Myocyte (in vitro differentiated cells): ENCODE results near the gene TTLL12. TPM values are rescaled to one million over a fixed set of nuclear protein-coding genes. Genes with fewer than 3 reads are reported as not detected.

Experiments used
- DNase-seq: peaks from one replicate; pipeline ENCODE4 v3.0.0-alpha.2; 2012; ENCODE audit warnings: low read depth
- total RNA-seq: library from RNA; depleted of rRNA; stranded (reverse); fragments of >200 nt; gene quantifications from 2 replicates; pipeline ENCODE4 v1.2.3, GENCODE V29; 2014

TTLL12 gene
- total RNA-seq, 1 donor from 2014 or later, result 33.8 TPM

DNA sequence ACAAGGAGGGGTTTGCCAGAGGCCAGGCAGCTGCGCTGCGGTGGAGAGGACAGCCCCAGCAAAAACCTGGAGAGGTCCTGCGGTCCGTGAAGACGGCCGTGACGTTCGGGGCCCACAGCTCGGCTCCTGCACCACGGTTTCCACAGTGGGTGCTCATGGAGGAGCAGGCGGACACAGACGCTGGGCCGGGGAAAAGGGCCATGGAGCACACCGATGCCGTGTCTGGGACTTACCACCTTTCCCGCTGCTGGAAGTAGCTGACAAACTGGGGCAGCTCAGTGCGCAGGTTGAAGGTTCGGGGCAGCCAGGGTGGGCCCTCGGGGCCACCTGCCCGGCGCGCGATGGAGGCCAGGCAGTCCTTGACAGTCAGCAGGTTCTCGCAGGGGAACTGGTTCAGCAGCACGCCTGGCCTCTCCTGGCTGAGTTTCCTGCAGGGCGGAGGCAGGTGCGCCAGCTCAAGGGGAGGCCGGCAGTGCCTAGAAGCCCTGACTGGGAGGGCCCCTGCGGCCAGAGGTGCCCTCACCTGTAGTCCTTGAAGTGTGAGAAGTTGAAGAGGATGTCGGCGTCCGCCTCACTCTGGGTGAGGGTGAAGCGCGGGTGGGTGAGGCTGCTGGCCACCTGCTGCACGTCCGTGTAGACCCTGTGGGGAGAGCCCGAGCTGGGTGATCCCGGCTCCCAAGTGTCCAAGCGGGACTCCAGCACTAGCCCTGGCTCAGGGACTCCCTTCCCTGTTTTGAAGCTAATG is 12.8 kb downstream of the TTLL12 start:
- no peak for DNase-seq

- DNase-seq, result no peak
Measured at GRCh38 chr22:43173566-43173965, 13.4 kb downstream of the TTLL12 start.

DNA sequence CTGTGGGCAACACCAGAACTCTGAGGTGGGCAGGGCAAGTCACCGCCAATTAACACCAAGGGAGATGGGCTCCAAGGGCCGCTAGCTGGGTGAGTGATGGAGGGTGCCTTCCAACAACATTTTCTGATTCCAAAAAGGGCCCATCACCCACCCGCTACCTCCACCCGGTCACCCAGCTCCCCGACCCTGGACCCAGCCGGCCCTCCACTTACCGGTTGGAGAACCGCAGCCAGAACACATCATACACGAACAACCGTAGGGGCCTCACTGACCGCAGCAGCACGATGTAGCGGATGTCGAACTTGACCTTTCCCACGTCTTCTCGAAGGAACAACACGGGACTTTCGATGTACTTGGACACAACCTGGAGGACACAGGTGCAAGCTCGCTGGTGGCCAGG is 14.7 kb downstream of the TTLL12 start:
- DNase-seq, result no peak

- no peak for DNase-seq
Measured at GRCh38 chr22:43171607-43172006, 15.3 kb downstream of the TTLL12 start.

DNA sequence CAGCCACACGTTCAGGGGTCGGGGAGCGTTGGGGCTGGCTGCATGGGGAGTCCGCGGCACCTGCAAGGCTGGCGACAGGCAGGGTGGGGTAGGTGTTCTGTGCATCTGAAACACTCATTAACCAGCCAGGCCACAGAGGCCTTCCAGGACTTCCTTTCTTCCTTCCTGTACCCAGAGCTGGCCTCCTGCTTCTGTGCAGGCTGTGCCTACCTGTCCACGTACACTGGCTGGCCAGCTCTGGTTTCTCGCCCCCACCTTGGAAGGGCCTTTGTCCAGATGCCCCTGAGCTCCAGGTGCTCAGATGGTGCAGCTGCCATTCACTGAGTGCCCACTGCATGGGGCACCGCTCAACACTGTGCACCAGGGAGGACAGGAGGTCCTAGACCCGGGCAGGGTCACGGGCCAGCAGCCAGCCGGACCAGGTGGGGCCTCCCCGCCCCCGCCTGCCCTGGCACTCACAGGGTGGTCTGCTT is 15.9 kb downstream of the TTLL12 start:
- no peak for DNase-seq

DNA sequence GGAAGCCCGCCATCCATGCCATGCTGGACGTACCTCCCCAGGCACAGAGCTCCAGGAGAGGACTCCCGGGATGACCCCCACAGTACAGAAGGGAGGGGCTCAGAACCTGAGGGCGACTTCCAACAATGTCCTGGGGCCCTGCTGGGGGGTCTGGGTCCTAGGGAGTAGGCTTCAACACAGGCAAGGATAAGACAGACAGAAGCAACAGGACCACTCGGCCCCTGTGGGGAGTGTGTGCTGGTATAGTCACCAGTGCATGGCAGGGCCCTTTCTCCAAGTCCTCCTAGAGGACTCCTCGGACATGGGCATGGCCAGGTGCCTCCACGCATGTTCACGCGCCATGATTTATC is 16.8 kb downstream of the TTLL12 start:
- DNase-seq, result no peak

GRCh38 chr22:43169310-43170130 is 17.4 kb downstream of the TTLL12 start:
- no peak for DNase-seq

DNA sequence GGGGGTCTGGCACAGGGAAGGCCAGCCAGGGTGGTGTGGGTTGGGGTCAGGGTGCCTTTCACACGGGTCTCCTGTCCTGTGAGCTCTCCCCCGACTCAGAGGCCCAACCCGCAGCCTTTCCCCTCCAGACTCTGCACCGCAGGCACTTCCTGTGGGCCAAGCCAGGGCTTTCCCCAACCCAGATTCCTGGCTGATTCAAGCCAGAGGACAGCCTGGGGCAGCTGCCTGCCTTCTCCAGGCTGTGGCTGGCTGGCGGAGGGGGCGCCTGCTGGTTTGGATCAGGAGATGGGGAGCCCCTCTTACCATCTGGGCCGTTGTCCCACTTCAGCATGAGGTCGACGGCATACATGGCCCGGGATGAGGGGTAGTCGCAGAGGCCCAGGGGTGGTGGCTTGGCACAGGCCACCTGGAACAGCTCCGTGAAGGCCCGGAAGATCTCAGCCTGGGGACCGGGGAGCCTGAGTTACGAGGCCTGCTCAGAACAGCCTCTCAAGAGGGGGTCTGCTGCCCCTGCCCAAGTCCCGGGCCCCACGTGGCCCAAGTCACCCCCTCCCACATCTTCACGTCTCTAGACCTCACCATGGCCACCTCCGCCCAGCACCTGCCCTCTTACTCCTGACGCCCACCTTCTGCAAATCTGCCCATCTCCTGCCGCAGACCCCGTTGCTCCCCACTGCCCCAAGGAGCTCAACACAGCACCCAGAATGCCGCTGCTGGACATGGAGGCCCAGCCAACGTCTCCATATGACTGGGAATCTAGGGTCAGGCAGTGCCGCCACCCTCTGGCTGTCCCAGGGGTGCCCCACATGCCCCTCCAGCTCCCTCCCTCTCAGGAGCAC is 18.2 kb downstream of the TTLL12 start:
- DNase-seq, result no peak

- no peak for DNase-seq
Measured at GRCh38 chr22:43167001-43167589, 19.8 kb downstream of the TTLL12 start.

- DNase-seq, result no peak
Measured at GRCh38 chr22:43166132-43166930, 20.6 kb downstream of the TTLL12 start.

DNA sequence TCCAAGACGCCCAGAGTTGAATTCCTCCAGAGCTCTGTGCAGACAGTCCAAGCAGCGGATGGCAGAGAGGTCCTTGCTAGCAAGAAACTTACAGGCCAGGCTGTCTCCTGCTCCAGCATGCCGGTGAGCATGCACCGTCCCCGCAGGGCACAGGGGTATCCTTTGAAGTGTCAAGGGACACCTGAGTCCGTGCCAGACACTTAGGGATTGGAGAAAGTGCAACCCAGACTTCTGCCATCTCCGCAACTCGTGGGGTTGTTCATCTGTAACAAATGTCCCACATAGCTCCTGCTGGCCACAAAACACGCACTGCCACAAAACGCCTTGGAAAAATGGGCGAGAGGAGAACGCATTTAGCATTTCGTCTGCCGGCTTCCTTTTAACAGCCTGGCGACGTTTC is 22.3 kb downstream of the TTLL12 start:
- no peak for DNase-seq

DNA sequence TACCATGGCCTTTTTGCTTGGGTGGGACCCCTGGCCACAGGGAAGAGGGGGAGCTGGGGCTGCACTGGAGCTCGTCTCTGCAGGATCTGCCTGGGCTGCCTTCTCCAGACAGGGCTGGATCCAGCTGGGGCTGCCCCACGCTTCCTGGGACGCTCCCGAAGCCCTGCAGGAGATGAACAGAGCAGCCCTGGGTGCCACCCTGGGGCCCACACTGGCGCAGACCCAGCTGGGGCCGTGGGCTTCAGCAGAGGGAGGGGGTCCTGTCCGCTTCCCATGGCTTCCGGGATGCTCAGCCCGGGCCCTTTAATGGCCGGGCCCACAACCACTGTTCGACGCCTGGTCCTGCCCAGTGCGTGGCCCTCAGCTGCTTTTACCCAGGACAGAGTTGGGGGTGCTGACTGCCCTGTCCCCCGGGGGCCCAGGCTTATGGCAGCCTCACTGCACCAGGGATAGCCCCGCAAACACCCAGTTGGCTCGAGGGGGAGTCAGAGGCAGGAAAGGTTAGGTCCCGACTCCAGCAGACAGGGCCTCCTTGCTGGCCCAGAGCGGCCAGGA is 23.6 kb downstream of the TTLL12 start:
- no peak for DNase-seq

DNA sequence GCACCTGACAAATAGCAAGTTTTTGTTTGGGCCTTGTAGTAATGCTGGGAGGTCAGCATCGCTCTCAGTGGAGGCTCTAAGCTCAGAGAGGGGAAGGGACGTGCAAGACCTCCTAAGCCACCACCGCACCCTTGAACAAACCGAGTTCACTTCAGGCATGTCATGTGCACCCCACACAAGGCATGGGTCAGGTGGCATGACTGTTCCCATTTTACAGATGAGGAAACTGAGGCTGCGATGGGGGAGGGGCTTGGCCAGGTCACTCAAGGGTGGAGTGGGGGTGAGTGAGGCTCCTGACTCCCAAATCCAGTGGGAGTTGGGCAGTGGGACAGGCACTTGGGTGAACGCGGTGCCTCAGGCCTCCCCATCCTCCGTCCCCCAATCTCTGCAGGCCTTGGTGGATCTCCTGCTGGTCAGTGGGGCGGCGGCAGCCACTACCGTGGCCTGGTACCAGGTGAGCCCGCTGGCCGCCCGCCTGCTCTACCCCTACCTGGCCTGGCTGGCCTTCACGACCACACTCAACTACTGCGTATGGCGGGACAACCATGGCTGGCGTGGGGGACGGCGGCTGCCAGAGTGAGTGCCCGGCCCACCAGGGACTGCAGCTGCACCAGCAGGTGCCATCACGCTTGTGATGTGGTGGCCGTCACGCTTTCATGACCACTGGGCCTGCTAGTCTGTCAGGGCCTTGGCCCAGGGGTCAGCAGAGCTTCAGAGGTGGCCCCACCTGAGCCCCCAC is 24.4 kb downstream of the TTLL12 start:
- no peak for DNase-seq

DNA sequence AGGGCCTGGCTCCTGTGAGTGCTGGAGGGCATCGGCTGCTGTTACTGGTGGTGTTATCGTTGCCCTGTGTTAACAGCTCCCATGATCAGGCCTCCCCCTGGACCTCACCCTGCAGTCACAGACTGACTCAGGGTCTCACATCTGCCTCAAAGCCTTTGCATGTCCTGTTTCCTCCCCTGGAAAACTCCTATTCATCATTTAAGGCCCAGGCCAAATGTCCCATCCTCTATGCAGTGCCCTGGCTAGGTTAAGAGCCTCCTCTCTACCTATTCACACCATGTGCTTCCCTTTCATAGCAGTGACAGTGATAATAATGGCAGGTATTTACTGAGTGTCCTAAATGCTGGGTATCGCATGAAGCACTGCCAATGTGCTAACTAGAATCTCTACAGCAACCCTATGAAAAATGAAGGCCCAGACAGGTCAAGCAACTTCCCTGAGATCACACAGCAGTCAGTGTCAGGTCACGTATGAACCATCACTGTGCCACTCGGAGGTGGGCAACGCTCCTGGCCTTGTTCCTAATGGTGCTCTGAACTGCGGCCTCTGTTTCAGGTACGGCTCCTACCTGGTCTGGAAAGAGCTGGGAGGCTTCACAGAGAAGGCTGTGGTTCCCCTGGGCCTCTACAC is 26.3 kb downstream of the TTLL12 start:
- DNase-seq, result no peak

- DNase-seq, result no peak
Measured at GRCh38 chr22:43159484-43160178, 27.3 kb downstream of the TTLL12 start.

DNA sequence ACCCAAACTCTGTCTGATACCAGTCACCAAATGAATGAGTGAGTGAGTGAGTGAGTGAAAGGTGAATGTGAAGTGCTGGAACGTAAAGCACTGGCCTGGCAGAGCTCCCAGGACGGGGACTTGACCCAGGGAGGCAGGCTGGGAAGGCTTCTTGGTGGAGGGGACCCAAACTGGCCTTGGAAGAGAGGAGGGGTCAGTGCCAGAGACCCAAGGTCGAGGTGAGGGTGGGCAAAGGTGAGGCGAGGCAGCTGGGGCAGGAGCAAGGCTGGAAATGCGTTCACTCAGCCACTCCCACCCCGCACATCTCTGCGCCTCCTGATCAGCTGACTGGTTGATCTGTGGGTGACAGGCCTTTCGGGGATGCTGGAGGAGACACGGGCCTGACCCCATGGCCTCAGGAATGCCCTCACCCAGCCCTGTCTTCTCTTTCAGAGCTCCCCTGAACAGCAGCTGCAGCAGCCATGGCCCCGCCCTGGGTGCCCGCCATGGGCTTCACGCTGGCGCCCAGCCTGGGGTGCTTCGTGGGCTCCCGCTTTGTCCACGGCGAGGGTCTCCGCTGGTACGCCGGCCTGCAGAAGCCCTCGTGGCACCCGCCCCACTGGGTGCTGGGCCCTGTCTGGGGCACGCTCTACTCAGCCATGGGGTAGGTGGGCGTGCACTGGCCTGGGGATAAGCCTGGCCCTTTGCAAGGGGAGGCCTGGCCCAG is 28.0 kb downstream of the TTLL12 start:
- DNase-seq, result no peak

DNA sequence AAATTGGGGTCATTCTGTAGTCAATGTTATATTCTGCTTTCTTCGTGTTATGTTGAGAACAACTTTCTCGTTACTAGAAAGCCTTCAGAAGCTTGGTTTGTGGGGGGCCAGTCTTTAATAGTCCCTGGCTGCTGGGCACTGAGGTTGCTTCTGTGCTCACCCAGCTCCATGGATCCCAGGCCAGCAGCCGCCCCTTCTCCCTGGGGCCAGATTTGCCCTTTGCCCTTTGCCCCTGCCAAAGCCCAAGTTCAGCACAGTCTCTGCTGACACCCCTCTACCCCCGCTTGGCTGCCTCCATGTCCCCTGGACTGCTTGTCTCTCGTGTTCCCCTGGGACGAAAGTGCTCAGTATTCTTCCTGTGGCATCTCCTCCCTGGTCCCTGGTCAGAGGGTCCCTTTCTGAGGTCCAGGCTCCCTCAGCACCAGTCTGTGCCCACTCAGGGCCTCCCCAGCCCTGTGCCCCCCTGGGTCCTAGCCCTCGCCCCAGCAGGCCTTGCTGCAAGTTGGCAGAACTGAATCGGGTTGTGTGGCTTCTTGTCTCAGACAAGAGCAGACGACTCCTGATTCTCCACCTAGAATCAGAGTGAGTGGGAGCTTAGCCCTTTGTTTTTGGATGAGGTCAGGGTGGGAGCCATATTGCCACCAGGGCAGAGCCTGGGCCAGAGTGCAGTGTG is 28.9 kb downstream of the TTLL12 start:
- DNase-seq, result no peak
